ENCODE results near the gene SHKBP1.

DNA sequence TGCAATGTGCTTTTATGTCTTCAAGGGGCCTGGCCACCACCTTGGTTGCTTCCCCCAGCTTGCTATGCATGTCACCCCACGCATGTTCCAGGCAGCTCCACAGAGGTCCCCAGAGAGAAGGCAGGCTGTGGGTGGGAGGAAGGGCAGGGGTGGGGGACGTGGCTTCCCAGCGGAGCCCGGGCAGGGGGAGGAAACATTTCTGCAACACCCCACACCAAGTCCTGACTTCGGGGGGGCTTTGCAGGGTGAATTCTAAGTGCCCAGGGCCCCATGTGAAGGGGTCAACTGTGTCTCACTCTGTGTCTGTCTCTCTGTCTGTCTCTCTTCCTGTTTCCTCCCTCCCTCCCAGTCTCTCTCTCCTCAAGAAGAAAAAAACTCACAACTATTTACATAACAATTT is 64.1 kb downstream of the SHKBP1 start:
- TF ChIP-seq, protein P1, sequence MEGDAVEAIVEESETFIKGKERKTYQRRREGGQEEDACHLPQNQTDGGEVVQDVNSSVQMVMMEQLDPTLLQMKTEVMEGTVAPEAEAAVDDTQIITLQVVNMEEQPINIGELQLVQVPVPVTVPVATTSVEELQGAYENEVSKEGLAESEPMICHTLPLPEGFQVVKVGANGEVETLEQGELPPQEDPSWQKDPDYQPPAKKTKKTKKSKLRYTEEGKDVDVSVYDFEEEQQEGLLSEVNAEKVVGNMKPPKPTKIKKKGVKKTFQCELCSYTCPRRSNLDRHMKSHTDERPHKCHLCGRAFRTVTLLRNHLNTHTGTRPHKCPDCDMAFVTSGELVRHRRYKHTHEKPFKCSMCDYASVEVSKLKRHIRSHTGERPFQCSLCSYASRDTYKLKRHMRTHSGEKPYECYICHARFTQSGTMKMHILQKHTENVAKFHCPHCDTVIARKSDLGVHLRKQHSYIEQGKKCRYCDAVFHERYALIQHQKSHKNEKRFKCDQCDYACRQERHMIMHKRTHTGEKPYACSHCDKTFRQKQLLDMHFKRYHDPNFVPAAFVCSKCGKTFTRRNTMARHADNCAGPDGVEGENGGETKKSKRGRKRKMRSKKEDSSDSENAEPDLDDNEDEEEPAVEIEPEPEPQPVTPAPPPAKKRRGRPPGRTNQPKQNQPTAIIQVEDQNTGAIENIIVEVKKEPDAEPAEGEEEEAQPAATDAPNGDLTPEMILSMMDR (IDR thresholded peaks at IDR 0.05) = no peak
- TF ChIP-seq ZFX (IDR thresholded peaks at IDR 0.05; ENCODE audit: borderline replicate concordance) = no peak
